Liver (tissue), 9 donors: Measurements from ENCODE around the gene CCDC63. TPM values are rescaled to one million over a fixed set of nuclear protein-coding genes. Genes with fewer than 3 reads are reported as not detected.

Experiments
- DNase-seq: peaks from one replicate; pipeline ENCODE4 v3.0.0-alpha.2; 2017; ENCODE audit warnings: low spot score
- H3K27ac ChIP-seq, 2 donors: one replicate each; pipeline ENCODE4 v1.7.0; 2013; ENCODE audit warnings: inconsistent platforms in 2 of 2, low read length in 2 of 2, control low read depth in 1 of 2, low read depth in 1 of 2, mild to moderate bottlenecking in 1 of 2
- H3K27me3 ChIP-seq, 4 donors: one replicate each; pipeline versions ENCODE4 v1.6.1 to v1.7.0; 2013; ENCODE audit warnings: low read length in 3 of 4, inconsistent platforms in 1 of 4, mild to moderate bottlenecking in 1 of 4, moderate library complexity in 1 of 4; ENCODE audit not compliant: control insufficient read depth in 4 of 4, insufficient read depth in 4 of 4
- H3K36me3 ChIP-seq, 4 donors: one replicate each; pipeline versions ENCODE4 v1.6.1 to v1.7.0; 2013; ENCODE audit warnings: low read length in 3 of 4, mild to moderate bottlenecking in 3 of 4, low read depth in 1 of 4, moderate library complexity in 1 of 4; ENCODE audit not compliant: control insufficient read depth in 4 of 4, insufficient read depth in 3 of 4
- H3K4me1 ChIP-seq, 4 donors: one replicate each; pipeline versions ENCODE4 v1.6.1 to v1.7.0; 2013; ENCODE audit warnings: low read length in 3 of 4, mild to moderate bottlenecking in 3 of 4, moderate library complexity in 1 of 4; ENCODE audit not compliant: control insufficient read depth in 4 of 4, insufficient read depth in 4 of 4
- H3K4me3 ChIP-seq, 3 donors: one replicate each; pipeline versions ENCODE4 v1.6.1 to v1.7.0; 2013; ENCODE audit warnings: low read length in 3 of 3, control low read depth in 1 of 3, low read depth in 1 of 3, mild to moderate bottlenecking in 1 of 3
- H3K9ac ChIP-seq, 2 donors: one replicate each; pipeline ENCODE4 v1.7.0; 2013; ENCODE audit warnings: low read length in 2 of 2, mild to moderate bottlenecking in 2 of 2, moderate library complexity in 2 of 2, control low read depth in 1 of 2, low read depth in 1 of 2
- H3K9me3 ChIP-seq, 4 donors: one replicate each; pipeline versions ENCODE4 v1.6.1 to v1.7.0; 2013; ENCODE audit warnings: low read length in 3 of 4; ENCODE audit not compliant: control insufficient read depth in 4 of 4
- ATF3 ChIP-seq: IDR thresholded peaks from 2 replicates; pipeline ENCODE4 v1.6.1; 2016; ENCODE audit warnings: antibody characterized with exemption
- CTCF ChIP-seq: fragments of 150-350 bp; IDR thresholded peaks from 2 replicates; pipeline ENCODE4 v1.5.1; 2017; ENCODE audit warnings: improper control_type of control experiment, low read depth, low read length; ENCODE audit not compliant: missing input control
- EGR1 ChIP-seq, 2 donors: IDR thresholded peaks; 2 replicates each; pipeline ENCODE4 v1.6.1; 2016 to 2018; ENCODE audit warnings: antibody characterized with exemption in 2 of 2, low read depth in 2 of 2
- FOXA1 ChIP-seq: IDR thresholded peaks from 2 replicates; pipeline ENCODE4 v1.6.1; 2016; ENCODE audit warnings: antibody characterized with exemption
- FOXA2 ChIP-seq: IDR thresholded peaks from 2 replicates; pipeline ENCODE4 v1.6.1; 2016; ENCODE audit warnings: antibody characterized with exemption
- GABPA ChIP-seq, 2 donors: IDR thresholded peaks in 1 of 2; conservative IDR thresholded peaks in 1 of 2; 2 replicates each; pipeline ENCODE4 v1.6.1; 2016; ENCODE audit warnings: antibody characterized with exemption in 2 of 2, mild to moderate bottlenecking in 1 of 2, moderate library complexity in 1 of 2
- HNF4A ChIP-seq, 2 donors: conservative IDR thresholded peaks; 2 replicates each; pipeline ENCODE4 v1.6.1; 2016; ENCODE audit warnings: antibody characterized with exemption in 2 of 2, mild to moderate bottlenecking in 2 of 2
- HNF4G ChIP-seq: IDR thresholded peaks from 2 replicates; pipeline ENCODE4 v1.6.1; 2016; ENCODE audit warnings: antibody characterized with exemption
- NR2F2 ChIP-seq: IDR thresholded peaks from 2 replicates; pipeline ENCODE4 v1.6.1; 2016; ENCODE audit warnings: antibody characterized with exemption
- RAD21 ChIP-seq, 2 donors: IDR thresholded peaks; 2 replicates each; pipeline ENCODE4 v1.6.1; 2016; ENCODE audit warnings: antibody characterized with exemption in 2 of 2, mild to moderate bottlenecking in 2 of 2
- REST ChIP-seq: IDR thresholded peaks from 2 replicates; pipeline ENCODE4 v1.6.1; 2016; ENCODE audit warnings: antibody characterized with exemption, mild to moderate bottlenecking
- RXRA ChIP-seq, 2 donors: IDR thresholded peaks; 2 replicates each; pipeline ENCODE4 v1.6.1; 2017 to 2018; ENCODE audit warnings: antibody characterized with exemption in 2 of 2, mild to moderate bottlenecking in 1 of 2
- SP1 ChIP-seq: IDR thresholded peaks from 2 replicates; pipeline ENCODE4 v1.6.1; 2018; ENCODE audit warnings: antibody characterized with exemption, mild to moderate bottlenecking
- TAF1 ChIP-seq: conservative IDR thresholded peaks from 2 replicates; pipeline ENCODE4 v1.6.1; 2016; ENCODE audit warnings: antibody characterized with exemption, mild to moderate bottlenecking
- YY1 ChIP-seq: IDR thresholded peaks from 2 replicates; pipeline ENCODE4 v1.6.1; 2016; ENCODE audit warnings: antibody characterized with exemption, mild to moderate bottlenecking
- ZBTB33 ChIP-seq: IDR thresholded peaks from 2 replicates; pipeline ENCODE4 v1.6.1; 2016; ENCODE audit warnings: antibody characterized with exemption
- WGBS: extraction: QIAGEN DNeasy Blood & Tissue Kit; methylation state at CpG from one replicate; pipeline ENCODE4 v1.1.7; 2013; 5-methylcytosine and 5-hydroxymethylcytosine counted together
- polyA plus RNA-seq, 2 donors: library from polyadenylated mRNA; stranded (reverse) in 1 of 2; unstranded in 1 of 2; fragments of 200-250 nt in 1 of 2; fragments of >200 nt in 1 of 2; fragmentation: Nextera tagmentation in 1 of 2; extraction: Ambion mirVana in 1 of 2; gene quantifications; one replicate each; pipeline versions ENCODE4 v1.2.1 to v1.2.3, GENCODE V29; 2013 to 2015
- total RNA-seq, 2 donors: library from RNA; depleted of rRNA; stranded (reverse); fragments of >200 nt; gene quantifications; one replicate each; pipeline ENCODE4 v1.2.3, GENCODE V29; 2014
- donor health status: healthy.
- donor health status: healthy.
- donor health status: healthy.
- donor health status: healthy.
- donor health status: healthy.

The CCDC63 gene
- total and polyA plus RNA-seq, 4 donors = not detected

- Histone ChIP-seq H3K27me3 (no peaks in the 10 kb centered on the region), H3K9me3 (peaks cover 0 to 16% (median 7%) of the 10 kb centered on the region in 4 donors)
- TF ChIP-seq TAF1 = no peak
- TF ChIP-seq REST = no peak
- no peak for TF ChIP-seq EGR1 (IDR thresholded peaks at IDR 0.05; ENCODE audit: low read depth in 2 of 2)
- TF ChIP-seq SP1 = no peak
- no peak for TF ChIP-seq FOXA1
- no peak for TF ChIP-seq HNF4A (conservative IDR thresholded peaks at IDR 0.05)
- TF ChIP-seq ZBTB33 = no peak
- no peak for TF ChIP-seq RXRA (IDR thresholded peaks at IDR 0.05)
- TF ChIP-seq CTCF = no peak
- no peak for TF ChIP-seq ATF3
- no peak for TF ChIP-seq YY1
- TF ChIP-seq GABPA (IDR thresholded peaks at IDR 0.05 in 1 of 2, conservative IDR thresholded peaks at IDR 0.05 in 1 of 2) = no peak
- no peak for TF ChIP-seq HNF4G
- no peak for TF ChIP-seq FOXA2
These were observed 44.3 kb upstream of the CCDC63 start for GRCh38 chr12:110802489-110802888.

GRCh38 chr12:110804406-110804805 is 42.4 kb upstream of the CCDC63 start:
- H3K4me3 ChIP-seq = no peak overlapping the region
- H3K9me3 ChIP-seq = peaks cover 0 to 16% (median 7%) of the 10 kb centered on the region in 4 donors
- no peaks in the 10 kb centered on the region for H3K4me1 ChIP-seq
- no peak overlapping the region for H3K27ac ChIP-seq
- no peaks in the 10 kb centered on the region for H3K27me3 ChIP-seq
- TF ChIP-seq HNF4A (conservative IDR thresholded peaks at IDR 0.05) (no peak), RAD21 (IDR thresholded peaks at IDR 0.05) (no peak), ZBTB33 (no peak), SP1 (no peak), YY1 (no peak), EGR1 (IDR thresholded peaks at IDR 0.05; ENCODE audit: low read depth in 2 of 2) (no peak), HNF4G (no peak), NR2F2 (no peak), CTCF (no peak)
- WGBS = 55% methylated on average over 3 of the region's 3 CpGs
- DNase-seq = no peak
- H3K36me3 ChIP-seq = no peaks in the 10 kb centered on the region
- H3K9ac ChIP-seq = no peak overlapping the region

More at GRCh38 chr12:110802489-110802888, 44.3 kb upstream of the CCDC63 start:
- no peak overlapping the region for H3K4me3 ChIP-seq
- no peak overlapping the region for H3K27ac ChIP-seq
- no peaks in the 10 kb centered on the region for H3K36me3 ChIP-seq
- no peaks in the 10 kb centered on the region for H3K4me1 ChIP-seq
- H3K9ac ChIP-seq = no peak overlapping the region
- no peak for DNase-seq
